Activated CD4-positive, alpha-beta T cell treated with anti-CD3 and anti-CD28 coated beads for 48 hours (primary cell): Measurements from ENCODE around the gene PRAMEF11.
A peak's percentile ranks its signal among the peaks of the same experiment; 100 is the strongest.
"Not testable (repeated sequence)": the region's sequence is repeated elsewhere in the genome, so short reads cannot be mapped to it uniquely, and the experiment has no call there.

Experiments used
- DNase-seq: peaks from one replicate; pipeline ENCODE4 v3.0.0-alpha.2; 2020

Gene PRAMEF11

GRCh38 chr1:12831310-12831709 lies at the start of gene PRAMEF11:
TSS of gene PRAMEF11 (minus strand) at chr1:12831410. CDS start at chr1:12828789, 2,621 bp downstream.
- not testable (repeated sequence) for DNase-seq

- not testable (repeated sequence) for DNase-seq
These were observed 47.2 kb upstream of the PRAMEF11 start for GRCh38 chr1:12878453-12878852.

- DNase-seq = not testable (repeated sequence)
These were observed 32.1 kb upstream of the PRAMEF11 start for GRCh38 chr1:12863131-12863880.

- not testable (repeated sequence) for DNase-seq
These were observed 25.6 kb upstream of the PRAMEF11 start, which contains the start of gene PRAMEF2 for GRCh38 chr1:12856786-12857185. TSS of gene PRAMEF2 (plus strand) at chr1:12857086. CDS start at chr1:12859010, 1,924 bp downstream.

- DNase-seq = no peak
These were observed 20.6 kb upstream of the PRAMEF11 start for GRCh38 chr1:12851779-12852178.

- not testable (repeated sequence) for DNase-seq
These were observed 17.4 kb upstream of the PRAMEF11 start, which contains the start of gene HNRNPCL1 for GRCh38 chr1:12848620-12849019. TSS of gene HNRNPCL1 (minus strand) at chr1:12848720. CDS start at chr1:12848289, 431 bp downstream.

GRCh38 chr1:12833251-12833650 lies 2.0 kb upstream of the PRAMEF11 start:
- not testable (repeated sequence) for DNase-seq

- DNase-seq = not testable (repeated sequence)
These were observed 12.1 kb downstream of the PRAMEF11 start for GRCh38 chr1:12819061-12819460.

GRCh38 chr1:12811409-12811784 lies 19.8 kb downstream of the PRAMEF11 start:
- DNase-seq = no peak

GRCh38 chr1:12810691-12811408 lies 20.4 kb downstream of the PRAMEF11 start:
- DNase-seq = no peak

GRCh38 chr1:12809933-12810332 lies 21.3 kb downstream of the PRAMEF11 start:
- DNase-seq = no peak

GRCh38 chr1:12799730-12800129 lies 31.5 kb downstream of the PRAMEF11 start:
- DNase-seq = no peak

GRCh38 chr1:12798911-12799310 lies 32.3 kb downstream of the PRAMEF11 start:
- no peak for DNase-seq

GRCh38 chr1:12791097-12791496 lies 40.1 kb downstream of the PRAMEF11 start, which contains the start of gene PRAMEF1:
TSS of gene PRAMEF1 (plus strand) at chr1:12791397. CDS start at chr1:12793228, 1,831 bp downstream.
- DNase-seq = not testable (repeated sequence)

- peak; percentile 8 for DNase-seq
These were observed 46.5 kb downstream of the PRAMEF11 start for GRCh38 chr1:12784729-12785128.

- peak; percentile 9 for DNase-seq
These were observed 47.4 kb downstream of the PRAMEF11 start for GRCh38 chr1:12783783-12784182.

GRCh38 chr1:12781488-12781887 lies 49.7 kb downstream of the PRAMEF11 start:
- DNase-seq = not testable (repeated sequence)

- DNase-seq = no peak
These were observed 52.3 kb downstream of the PRAMEF11 start for GRCh38 chr1:12778907-12779306.

GRCh38 chr1:12778061-12778460 lies 53.1 kb downstream of the PRAMEF11 start:
- DNase-seq = no peak

- DNase-seq = no peak
These were observed 54.2 kb downstream of the PRAMEF11 start for GRCh38 chr1:12776801-12777557.

GRCh38 chr1:12775443-12775842 lies 55.8 kb downstream of the PRAMEF11 start:
- no peak for DNase-seq

- DNase-seq = no peak
These were observed 56.3 kb downstream of the PRAMEF11 start for GRCh38 chr1:12774801-12775345.
